ENCODE results near the gene HAUS8. TPM values are rescaled to one million over a fixed set of nuclear protein-coding genes. Genes with fewer than 3 reads are reported as not detected.
A peak's percentile ranks its signal among the peaks of the same experiment; 100 is the strongest.

The HAUS8 gene
- total RNA-seq, 1 donor from 2014 or later, result 5.9 TPM

GRCh38 chr19:17078920-17079709 is 3.9 kb upstream of the HAUS8 start:
- intact Hi-C loops (cut with DNase I), result loop anchor here (10.0 kb wide), 1 partner anchor 56 kb away; no protein-coding TSS in a partner anchor
- DNase-seq (ENCODE audit: low spot score), result no peak
- ATAC-seq, result no peak

DNA sequence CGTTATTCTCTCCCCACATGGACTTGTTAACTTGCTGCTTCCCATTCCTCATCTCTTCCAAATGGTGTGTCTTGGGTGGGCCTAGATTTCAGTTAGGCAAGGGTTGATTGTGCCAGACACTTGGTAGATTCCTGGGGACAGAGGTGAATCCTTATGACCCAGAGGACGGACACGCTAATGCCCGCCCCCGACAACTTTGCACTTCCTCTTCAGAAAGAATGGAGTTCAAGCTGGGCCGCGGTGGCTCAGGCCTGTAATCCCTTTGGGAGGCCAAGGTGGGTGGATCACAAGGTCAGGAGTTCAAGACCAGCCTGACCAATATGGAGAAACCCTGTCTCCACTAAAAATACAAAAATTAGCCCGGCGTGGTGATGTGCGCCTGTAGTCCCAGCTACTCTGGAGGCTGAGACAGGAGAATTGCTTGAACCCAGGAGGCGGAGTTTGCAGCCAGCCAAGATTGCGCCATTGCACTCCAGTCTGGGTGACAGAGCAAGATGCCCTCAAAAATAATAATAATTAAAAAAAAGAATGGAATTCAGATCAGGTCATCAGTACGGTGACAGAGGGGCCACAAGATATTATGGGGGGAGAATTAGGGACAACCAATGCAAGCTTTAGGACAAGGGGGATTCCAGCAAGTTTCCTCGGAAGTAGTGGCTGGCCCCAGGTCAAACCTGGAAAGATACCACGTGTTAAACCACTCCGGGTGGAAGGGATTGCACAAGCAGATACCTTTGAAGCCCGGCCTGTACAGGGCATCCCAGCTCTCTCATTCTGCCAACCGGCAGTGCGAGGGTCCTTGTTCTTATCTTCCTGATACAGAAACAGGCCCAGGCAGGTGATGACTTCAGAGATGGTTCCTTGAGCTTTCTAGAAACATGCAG is 3.0 kb upstream of the HAUS8 start:
- intact Hi-C loops (cut with DNase I), result loop anchor here (10.0 kb wide), 1 partner anchor 57 kb away; no protein-coding TSS in a partner anchor
- DNase-seq (ENCODE audit: low spot score), result no peak
- ATAC-seq, result no peak

DNA sequence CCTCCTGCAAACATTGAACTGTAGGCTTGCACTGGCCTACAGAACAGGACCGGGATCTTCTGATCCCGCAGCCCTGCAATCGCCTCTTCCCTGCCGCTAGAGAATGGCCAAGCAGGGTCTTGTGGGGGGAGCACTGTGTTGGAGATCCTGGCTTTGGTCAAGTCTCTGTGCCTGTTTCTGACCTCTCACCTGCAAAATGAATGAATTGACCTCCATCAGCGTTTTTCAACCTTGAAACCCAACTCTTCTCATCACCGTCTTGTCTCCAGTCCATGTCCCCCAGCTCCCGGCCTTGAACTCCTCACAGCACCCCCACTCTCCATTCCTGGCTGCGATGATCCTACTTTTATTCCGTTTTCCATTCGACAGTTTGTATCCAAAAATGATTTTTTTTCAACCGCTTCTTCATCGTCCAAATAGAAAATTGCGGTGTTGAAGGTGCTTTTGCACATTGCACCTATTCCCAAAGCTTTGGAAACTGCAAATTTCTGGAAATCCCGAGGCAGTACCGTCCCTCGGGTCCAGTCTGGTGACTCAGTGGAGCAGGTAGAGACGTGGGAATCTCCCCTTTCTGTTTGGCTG is 2.3 kb upstream of the HAUS8 start:
- intact Hi-C loops (cut with DNase I), result loop anchor here (10.0 kb wide), 1 partner anchor 57 kb away; no protein-coding TSS in a partner anchor
- DNase-seq (ENCODE audit: low spot score), result no peak
- no peak for ATAC-seq

DNA sequence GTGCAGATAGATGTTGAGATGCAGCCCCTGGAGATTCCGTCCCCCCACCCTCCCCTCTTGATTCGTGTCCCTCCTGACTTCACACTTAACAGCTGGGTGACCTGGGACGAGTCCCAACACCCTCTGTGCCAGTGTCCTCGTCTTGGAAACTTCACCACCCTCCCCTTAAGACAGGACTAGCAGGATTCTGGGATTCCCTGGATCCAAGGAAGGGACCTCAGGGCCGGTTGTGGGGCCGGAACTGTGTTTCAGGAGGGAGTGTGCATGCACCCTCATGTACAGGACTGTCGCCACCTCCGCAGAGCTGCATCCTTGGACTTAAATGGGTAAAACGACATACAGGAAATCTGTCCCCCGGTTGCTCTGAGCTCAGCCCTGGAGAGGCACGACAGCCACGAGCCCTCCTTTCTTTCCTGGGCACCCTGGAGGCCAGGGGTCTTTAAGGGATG is 1.3 kb upstream of the HAUS8 start:
- DNase-seq (ENCODE audit: low spot score), result no peak
- no peak for ATAC-seq
- intact Hi-C loops (cut with DNase I), result loop anchor here (10.0 kb wide), 1 partner anchor 58 kb away; no protein-coding TSS in a partner anchor

DNA sequence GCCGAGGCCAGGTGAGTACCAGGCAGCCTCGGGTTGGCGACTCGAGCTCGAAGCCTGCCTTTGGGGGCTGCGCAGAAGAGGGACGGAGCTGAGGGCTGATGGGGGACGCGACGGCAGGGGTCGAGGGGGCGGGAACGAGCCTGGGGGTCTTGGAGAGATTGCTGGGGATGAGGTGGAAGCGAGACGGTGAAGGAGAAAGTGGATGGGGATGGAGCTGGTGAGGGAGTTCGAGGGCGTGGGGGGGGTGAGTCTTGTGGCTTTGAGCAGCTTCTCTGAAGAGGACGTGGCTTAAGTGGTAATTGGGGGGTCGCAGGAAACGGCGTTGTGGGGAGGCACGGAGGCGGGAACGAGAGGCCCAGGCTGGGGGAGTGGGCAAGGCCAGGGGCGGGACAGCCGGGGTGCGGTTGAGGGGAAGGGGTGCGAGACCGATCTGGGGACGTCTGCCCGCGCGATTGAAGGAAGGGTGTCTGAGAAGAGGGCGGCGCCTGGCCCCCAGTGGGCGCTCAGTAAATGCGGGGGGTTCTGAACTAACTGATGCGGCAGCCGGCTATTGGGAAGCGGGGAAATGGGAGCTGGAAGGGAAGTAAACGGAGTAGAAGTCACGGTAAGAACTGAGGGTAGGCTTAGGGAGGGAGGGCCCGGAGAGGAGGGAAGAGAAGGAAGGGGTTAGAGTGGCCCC is 751 bp upstream of the HAUS8 start:
- ATAC-seq (no peak), DNase-seq (ENCODE audit: low spot score) (peak; percentile 75)
- intact Hi-C loops (cut with DNase I), result loop anchor here (10.0 kb wide), 1 partner anchor 59 kb away; no protein-coding TSS in a partner anchor

DNA sequence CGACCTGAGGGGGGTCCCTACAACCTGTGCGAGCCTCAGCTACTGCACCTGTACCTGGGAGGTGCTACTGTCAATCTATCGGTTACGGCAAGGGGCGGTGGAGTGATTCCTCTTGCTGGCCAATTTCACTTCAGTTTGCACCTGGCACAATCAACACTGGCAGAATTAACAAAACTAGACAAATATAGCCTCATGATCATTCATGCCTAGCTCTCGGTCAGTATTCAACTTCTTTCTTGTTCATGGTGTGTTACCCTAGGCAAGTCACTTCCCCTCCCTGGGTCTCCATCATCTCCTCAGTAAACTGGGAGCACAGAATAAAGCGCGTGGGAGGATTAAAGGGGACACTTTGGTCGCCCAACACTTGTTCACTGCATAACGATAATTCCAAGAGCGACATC is 618 bp downstream of the HAUS8 start:
- ATAC-seq (no peak), DNase-seq (ENCODE audit: low spot score) (no peak)
- intact Hi-C loops (cut with DNase I), result loop anchor here (10.0 kb wide), 1 partner anchor 60 kb away; no protein-coding TSS in a partner anchor

- ATAC-seq (no peak), DNase-seq (ENCODE audit: low spot score) (no peak)
- intact Hi-C loops (cut with DNase I), result loop anchor here (10.0 kb wide), 1 partner anchor 61 kb away; no protein-coding TSS in a partner anchor
These were observed 1.2 kb downstream of the HAUS8 start for GRCh38 chr19:17073869-17074633.

GRCh38 chr19:17070912-17071311 is 4.3 kb downstream of the HAUS8 start:
- intact Hi-C loops (cut with DNase I), result loop anchor here (10.0 kb wide), 1 partner anchor 64 kb away; no protein-coding TSS in a partner anchor
- DNase-seq (ENCODE audit: low spot score) (no peak), ATAC-seq (no peak)

GRCh38 chr19:17070421-17070820 is 4.8 kb downstream of the HAUS8 start:
- intact Hi-C loops (cut with DNase I), result loop anchor here (10.0 kb wide), 1 partner anchor 64 kb away; no protein-coding TSS in a partner anchor
- ATAC-seq, result no peak
- no peak for DNase-seq (ENCODE audit: low spot score)

DNA sequence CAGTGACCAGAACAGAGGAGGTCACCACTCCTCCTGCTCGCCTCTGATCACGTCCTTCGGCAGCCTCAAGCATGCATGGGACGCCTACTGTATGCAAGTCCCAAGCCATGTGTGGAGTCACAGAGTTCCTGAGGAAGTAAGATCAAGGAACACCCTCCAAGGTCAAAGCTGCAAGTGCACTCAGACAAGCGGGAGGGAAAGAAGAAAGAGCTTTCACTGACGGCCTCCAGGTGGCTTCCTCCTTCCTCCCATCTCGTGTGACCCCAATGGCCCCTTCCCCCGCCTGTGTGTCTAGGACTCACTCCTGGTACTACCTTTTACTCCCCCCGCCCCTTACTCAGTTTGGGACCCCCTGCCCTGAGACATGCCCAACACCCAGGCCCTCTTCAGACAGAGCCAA is 6.1 kb downstream of the HAUS8 start:
- no peak for ATAC-seq
- intact Hi-C loops (cut with DNase I), result loop anchor here (5.0 kb wide), 1 partner anchor 213 kb away; the partner anchor contains the start of gene ANKLE1
- DNase-seq (ENCODE audit: low spot score), result no peak

DNA sequence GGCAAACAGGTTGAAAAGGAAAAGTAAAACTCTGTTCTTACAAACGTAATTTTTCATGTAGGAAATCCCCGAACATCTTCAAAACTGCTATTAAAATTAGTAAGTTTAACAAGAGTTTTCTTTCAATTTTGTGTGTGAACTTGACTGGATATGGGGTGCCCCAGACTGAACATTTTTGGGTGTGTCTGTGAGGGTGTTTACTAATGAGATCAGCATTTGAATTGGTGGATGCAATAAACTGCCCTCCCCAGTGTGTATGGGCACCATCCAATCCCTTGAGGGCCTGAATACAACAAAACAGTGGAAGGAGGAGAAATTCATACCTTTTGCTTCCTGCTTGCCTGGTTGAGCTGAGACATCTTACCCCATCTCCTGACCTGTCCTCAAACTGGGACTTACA is 11.8 kb downstream of the HAUS8 start:
- intact Hi-C loops (cut with DNase I), result no loop called here
- no peak for ATAC-seq
- no peak for DNase-seq (ENCODE audit: low spot score)

GRCh38 chr19:17061691-17062090 is 13.6 kb downstream of the HAUS8 start:
- DNase-seq (ENCODE audit: low spot score) (no peak), ATAC-seq (no peak)
- intact Hi-C loops (cut with DNase I), result no loop called here

- DNase-seq (ENCODE audit: low spot score), result no peak
- intact Hi-C loops (cut with DNase I), result no loop called here
- ATAC-seq, result no peak
These were observed 14.0 kb downstream of the HAUS8 start for GRCh38 chr19:17061205-17061604.

DNA sequence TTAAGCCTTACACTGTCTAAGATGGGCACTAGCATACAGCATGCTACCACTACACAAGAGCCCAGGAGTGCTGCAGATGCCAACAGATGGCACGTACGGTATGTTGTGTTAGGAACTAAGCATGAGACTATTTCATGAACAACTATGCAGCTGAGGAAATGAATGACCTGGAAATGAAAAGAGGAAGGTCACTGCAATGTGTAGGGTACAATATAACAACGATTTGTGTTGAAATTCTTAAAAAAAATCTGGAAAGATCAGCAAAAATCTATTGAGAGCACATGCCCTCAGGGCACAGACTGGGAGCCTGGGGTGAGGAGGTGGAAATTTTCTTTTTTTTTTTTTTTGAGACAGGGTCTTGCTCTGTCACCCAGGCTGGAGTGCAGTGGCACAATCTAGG is 14.4 kb downstream of the HAUS8 start:
- intact Hi-C loops (cut with DNase I), result no loop called here
- DNase-seq (ENCODE audit: low spot score) (no peak), ATAC-seq (no peak)

- no peak for DNase-seq (ENCODE audit: low spot score)
- ATAC-seq, result no peak
- intact Hi-C loops (cut with DNase I), result no loop called here
These were observed 17.0 kb downstream of the HAUS8 start for GRCh38 chr19:17058236-17058635.

DNA sequence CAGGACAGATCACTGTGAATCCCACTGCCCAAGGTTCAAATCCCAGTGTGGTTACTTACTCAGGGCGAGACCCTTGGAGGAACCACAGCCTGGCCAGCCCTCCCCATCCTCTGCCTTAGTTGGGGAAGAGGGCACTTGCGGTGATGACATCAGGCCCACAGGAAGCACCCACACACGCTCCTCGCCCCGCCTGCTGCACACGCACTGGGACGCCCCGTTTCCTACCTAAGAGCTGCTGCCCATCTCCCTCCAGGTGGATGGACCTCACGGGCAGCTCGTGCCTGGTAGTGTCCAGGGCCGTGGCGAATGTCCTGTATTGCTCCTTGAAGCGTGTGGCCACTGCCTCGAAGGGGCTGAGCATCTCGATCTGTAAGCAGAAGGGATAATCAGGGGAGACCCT is 19.6 kb downstream of the HAUS8 start:
- intact Hi-C loops (cut with DNase I), result no loop called here
- DNase-seq (ENCODE audit: low spot score), result no peak
- no peak for ATAC-seq

DNA sequence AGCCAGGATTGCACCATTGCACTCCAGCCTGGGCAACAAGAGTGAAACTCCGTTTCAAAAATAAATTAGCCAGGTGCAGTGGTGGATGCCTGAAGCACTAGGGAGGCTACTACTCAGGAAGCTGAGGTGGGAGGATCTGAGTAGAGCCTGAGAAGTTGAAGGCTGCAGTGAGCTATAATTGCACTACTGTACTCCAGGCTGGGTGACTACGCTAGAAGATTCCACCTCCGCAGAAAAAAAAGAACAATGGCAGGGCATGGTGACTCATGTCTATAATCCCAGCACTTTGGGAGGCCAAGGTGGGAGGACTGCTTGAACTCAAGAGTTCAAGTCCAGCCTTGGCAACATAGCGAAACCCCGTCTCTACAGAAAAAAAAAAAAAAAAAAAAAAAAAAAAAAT is 20.5 kb downstream of the HAUS8 start:
- intact Hi-C loops (cut with DNase I), result no loop called here
- DNase-seq (ENCODE audit: low spot score) (no peak), ATAC-seq (no peak)

DNA sequence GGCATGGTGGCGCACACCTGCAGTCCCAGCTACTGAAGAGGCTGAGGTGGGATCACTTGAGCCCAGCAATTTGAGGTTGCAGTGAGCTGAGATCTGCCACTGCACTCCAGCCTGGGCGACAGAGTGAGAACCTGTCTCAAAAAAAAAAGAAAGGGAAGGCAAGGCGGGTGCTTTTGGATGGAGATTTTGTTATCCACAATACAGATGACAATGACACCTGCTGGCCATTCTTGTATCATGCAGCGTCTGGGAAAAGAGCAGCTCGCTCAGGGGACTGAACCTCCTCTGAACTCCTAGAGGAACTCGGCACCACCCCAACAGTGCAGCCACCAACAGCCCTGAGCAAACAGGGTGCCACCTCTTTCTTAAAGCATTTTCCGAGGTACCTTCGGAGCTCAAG is 22.8 kb downstream of the HAUS8 start:
- peak; percentile 66 for ATAC-seq
- intact Hi-C loops (cut with DNase I), result no loop called here
- DNase-seq (ENCODE audit: low spot score), result no peak
